Measurements from ENCODE around the gene CPAMD8. TPM values are rescaled to one million over a fixed set of nuclear protein-coding genes. Genes with fewer than 3 reads are reported as not detected.

Gene CPAMD8
- total RNA-seq, 1 donor from 2014 or later: 51.8 TPM

Other genes starting within 250 kb of the CPAMD8 start
- 90.8 TPM for gene SIN3B, start 197.4 kb downstream of the CPAMD8 start, total RNA-seq
- 2.6 TPM for gene F2RL3, start 137.8 kb downstream of the CPAMD8 start, total RNA-seq
- gene HAUS8, start 48.6 kb upstream of the CPAMD8 start, total RNA-seq: 10.8 TPM
- gene MYO9B, start 49.0 kb upstream of the CPAMD8 start, total RNA-seq: 77.3 TPM
- gene USE1, start 188.5 kb upstream of the CPAMD8 start, total RNA-seq: 20.2 TPM
- 21.9 TPM for gene OCEL1, start 199.4 kb upstream of the CPAMD8 start, total RNA-seq
- gene NR2F6, start 219.1 kb upstream of the CPAMD8 start, total RNA-seq: 72.1 TPM
- gene USHBP1, start 237.9 kb upstream of the CPAMD8 start, total RNA-seq: 7.2 TPM
- 67.7 TPM for gene BABAM1, start 240.6 kb upstream of the CPAMD8 start, total RNA-seq

Data from ureter (tissue), 1 donor.